Measurements from ENCODE around the gene C2orf72.
"Not testable (repeated sequence)": the region's sequence is repeated elsewhere in the genome, so short reads cannot be mapped to it uniquely, and the experiment has no call there.

C2orf72 gene

DNA sequence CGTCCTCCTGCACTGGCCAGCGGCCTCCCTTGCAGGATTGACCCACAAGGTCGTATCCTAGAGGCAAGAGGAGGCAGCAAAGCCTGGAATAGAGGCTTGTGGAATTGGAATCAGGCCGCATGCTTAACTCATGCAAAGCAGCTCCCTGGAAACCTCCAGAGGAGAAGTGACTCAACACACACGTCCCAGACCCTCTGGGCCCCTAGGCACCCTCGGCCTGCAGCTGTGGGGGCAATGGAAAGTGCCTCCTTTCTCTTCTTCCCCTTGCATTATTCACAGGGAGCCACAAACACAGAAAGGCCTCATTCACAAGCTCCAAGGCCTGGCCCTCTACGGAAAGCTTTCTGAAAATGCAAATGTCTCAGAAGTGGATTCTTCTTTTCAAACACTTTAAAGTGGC lies 21.8 kb upstream of the C2orf72 start:
- no peak for DNase-seq

- DNase-seq = no peak
These were observed 21.4 kb upstream of the C2orf72 start for GRCh38 chr2:231015926-231016325.

- DNase-seq = no peak
These were observed 20.6 kb upstream of the C2orf72 start for GRCh38 chr2:231016566-231017230.

DNA sequence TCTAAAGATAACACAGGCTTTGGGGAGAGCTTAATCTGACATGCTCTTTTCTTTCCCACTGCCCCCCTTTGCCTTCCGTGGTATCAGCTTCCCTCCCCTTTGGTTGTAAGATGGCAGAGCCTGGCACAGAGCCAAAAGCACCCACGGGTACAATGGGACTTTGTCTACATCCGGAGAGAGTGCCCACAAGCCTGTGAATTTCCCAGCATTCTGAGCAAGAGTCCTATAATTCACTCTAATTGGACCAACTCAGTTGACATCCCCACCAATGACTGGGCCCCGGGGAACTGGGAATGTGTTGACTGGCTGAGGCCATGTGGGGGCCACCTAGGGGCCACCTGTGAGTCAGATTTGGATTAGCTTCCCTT lies 20.1 kb upstream of the C2orf72 start:
- no peak for DNase-seq

DNA sequence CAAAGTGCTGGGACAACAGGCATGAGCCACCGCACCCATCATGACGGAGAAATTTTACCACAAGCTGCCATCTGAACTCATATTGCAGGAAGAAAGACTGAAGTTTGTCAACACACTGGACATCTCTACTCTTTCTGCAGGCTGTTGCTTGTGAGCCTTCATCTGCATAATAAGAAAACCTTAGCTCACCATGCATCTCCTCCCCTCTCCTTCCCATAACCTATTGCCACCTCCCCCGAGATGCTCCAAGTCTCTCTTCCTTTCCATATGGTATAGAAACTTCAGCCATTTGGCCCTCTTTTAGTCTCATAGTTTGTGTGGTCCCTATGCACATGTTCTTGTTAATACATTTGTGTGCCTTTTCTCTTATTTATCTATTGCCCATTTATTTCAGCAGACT lies 19.1 kb upstream of the C2orf72 start:
- DNase-seq = no peak

GRCh38 chr2:231025059-231025458 lies 12.3 kb upstream of the C2orf72 start:
- not testable (repeated sequence) for DNase-seq

DNA sequence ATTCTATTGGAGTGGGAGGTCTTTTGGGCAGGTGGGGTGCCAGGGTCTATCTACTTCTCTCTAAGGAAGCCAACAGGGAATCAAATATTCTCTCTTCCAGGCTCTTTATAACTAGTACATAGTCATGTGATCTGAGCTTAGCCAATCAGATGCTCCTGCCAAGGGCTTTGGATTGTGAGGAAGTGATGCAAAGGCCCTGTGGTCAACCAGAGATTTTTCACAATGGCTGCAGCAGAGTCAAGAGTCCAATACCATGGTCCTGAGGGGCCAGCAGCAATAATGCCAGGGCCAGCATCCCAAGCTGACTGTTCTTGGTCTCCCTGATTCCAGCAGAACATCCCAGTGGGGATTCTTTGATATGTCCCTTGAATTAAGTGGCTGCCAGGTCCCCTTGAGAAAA lies 8.4 kb upstream of the C2orf72 start:
- DNase-seq = no peak

DNA sequence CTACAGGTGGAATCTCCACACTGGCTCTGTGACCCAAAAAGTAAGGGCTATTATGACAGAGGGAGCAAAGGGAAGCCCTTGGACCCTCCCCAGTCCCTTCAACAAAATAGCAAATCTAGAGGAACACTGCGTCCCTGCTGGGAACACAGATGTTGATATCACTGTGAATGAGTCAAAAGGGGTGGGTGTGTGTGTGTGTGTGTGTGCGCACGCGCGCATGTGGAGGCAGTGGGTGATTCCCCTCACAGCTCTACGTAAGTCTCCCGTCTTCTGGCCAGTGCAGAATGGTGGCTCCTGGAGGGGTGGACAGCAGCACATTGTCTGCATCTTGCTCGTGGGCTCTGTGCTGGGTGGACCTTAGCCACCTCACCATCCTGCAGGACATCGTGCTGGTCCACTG lies 7.8 kb upstream of the C2orf72 start:
- DNase-seq = no peak

DNA sequence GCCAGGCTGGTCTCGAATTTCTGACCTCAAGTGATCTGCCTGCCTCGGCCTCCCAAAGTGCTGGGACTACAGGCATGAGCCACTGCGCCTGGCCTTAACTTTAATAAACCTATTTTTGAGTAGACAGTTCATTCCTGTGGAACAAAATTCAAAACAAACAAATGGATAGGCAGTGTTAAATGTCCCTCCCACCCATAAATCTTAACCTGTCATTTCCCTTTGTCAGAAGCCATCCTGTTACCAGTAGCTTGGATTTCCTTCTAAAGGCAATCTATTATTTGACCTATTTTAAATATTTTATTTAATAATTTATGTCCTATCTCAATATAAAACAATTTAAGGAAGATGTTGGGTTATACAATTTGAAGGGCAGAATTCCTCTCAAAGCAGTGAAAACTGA lies 6.6 kb upstream of the C2orf72 start:
- DNase-seq = no peak

- no peak for DNase-seq
These were observed 4.7 kb upstream of the C2orf72 start for GRCh38 chr2:231032575-231033140.

DNA sequence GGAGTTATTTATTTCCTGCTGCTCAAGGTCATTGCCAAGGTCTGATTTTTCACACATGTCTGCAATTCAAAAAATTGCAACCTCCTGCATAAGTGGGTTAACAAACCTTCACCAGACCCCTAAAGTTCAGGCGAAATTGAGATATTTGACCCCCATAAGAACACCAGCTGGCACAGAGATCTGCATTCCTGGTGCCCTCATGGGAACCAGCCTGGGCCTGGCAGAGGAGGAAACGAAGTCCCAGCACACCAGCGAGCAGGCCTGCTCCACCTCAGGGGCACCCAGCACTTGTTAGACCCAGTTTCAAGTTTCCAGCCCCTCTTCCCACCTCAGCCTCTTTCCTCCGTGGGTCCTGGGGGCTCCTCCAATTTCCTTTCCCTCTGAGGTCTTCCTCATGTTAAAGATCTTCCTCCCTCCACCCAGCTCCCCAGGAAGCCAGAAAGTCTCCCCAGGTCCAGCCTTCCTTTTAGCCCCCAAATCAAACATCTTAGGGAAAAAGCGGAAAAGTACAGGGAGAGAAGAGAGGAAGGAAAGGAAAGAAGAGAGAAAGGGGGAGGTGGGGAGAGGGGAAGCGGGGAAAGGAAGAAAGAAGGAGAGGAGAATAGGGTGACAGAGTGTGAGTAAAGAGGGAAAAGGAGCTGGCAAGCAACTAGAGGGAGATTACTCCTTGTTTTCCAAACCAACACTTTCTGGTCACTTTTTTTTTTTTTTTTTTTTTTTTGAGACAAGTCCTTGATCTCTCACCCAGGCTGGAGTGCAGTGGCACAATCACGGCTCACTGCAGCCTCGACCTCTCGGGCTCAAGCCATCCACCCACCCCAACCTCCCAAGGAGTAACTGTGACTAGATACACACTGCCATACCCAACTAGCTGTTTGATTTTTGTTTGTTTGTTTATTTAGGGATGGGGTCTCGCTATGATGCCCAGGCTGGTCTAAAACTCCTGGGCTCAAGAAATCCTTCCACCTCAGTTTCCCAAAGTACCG lies 3.9 kb upstream of the C2orf72 start:
- DNase-seq = no peak

DNA sequence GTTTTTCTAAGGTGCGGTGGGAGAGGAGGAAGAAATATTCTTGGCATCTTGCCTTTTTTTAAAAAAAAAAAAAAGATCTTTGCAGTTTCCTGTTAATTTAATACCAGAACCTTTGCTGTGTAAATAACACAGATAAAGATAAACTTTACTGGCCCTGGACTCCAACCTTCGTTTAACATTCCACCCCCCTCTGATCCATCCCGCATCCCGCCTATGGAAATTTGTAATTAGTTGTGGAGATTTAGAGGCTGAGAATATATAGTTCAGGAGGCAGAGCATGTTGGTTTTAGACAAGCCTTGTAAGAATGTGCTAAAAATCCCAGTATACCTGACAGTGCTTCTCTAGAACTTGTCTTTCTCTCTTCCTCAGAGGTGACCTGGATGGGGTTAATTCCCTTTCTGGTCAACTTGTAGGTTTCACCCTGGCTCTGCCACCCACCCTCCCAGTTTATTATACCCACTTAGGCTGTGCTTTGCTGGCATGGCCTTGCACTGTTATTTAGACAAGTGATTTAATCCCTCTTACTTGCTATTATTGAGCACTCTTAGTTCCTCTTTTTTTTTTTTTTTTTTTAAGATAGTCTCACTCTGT lies 2.9 kb upstream of the C2orf72 start:
- no peak for DNase-seq

DNA sequence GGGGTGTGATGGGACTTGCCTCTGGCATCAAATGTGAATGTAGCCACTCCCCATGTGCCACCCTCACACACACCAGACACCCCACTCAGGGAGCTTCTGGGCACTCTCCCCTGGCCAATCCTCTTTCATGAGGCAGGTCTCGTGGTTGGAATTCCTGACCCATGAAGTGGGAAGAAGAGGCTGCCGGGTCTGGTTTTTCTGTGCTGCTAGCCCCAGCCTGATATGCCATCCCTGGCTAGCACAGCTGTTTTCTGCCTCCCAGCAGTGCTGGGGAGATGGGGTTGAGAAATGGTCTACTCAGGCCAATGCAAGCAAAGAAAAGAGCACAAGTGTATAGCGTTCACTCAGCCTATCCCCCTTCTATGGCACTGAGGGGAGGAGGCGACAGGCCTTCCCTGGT lies 1.2 kb upstream of the C2orf72 start:
- DNase-seq = no peak

- DNase-seq = no peak
These were observed 681 bp upstream of the C2orf72 start for GRCh38 chr2:231036578-231037106.

- no peak for DNase-seq
These were observed 584 bp downstream of the C2orf72 start for GRCh38 chr2:231037731-231038482.

GRCh38 chr2:231038483-231039293 lies 1.4 kb downstream of the C2orf72 start:
- DNase-seq = no peak

DNA sequence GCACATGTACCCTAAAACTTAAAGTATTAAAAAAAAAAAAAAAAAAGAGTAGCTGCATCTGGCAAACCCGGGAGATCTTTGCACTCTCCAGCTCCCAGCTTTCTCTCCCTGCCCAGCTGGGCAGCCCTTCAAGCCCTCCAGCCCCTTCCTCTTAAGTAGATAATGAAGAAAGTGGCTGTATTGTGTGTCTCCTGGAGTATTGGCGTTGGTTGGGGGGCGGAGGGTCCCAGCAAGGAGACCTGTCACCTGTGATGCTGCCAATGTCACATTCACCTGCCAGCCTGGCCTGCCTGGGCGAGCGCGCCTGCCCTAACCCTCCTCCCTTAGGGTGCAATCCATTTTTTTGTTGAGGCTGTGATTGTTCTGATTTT lies 2.0 kb downstream of the C2orf72 start:
- DNase-seq = no peak

DNA sequence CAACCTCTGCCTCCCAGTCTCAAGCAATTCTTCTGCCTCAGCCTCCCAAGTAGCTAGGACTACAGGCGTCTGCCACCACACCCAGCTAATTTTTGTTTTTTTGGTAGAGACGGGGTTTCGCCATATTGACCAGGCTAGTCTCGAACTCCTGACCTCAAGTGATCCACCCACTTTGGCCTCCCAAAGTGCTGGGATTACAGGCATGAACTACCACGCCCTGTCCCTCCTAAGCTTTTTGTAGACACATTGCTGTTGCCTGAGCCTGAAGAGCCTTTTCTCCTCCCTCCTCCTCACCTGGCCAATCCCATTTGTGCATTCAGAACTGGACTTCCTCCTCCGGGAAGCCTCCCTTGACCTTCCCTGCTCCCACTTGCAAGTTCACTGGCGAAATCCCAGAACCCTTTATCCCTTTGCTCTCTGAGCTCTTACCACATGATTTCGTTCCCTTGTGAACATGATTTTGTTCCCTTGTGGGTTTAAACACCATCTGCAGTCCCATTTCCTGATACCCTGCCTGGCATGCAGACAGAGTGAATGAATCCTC lies 2.6 kb downstream of the C2orf72 start:
- no peak for DNase-seq

GRCh38 chr2:231041061-231041689 lies 3.9 kb downstream of the C2orf72 start:
- DNase-seq = no peak

DNA sequence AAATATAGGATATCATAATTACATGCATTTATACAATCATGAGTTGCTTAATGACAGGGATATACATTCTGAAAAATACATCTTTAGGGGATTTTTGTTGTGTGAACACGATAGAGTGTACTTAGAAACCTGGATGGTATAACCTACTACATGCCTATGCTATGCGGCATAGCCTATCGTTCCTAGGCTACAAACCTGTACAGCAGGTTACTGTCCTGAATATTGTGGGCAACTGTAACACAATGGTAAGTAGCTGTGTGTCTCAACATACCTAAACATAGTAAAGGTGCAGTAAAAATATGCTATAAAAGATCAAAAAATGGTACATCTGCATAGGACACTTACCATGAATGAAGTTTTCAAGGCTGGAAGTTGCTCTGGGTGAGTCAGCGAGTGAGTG lies 6.5 kb downstream of the C2orf72 start:
- no peak for DNase-seq

GRCh38 chr2:231046916-231047273 lies 9.6 kb downstream of the C2orf72 start:
- DNase-seq = no peak
